NCI-H524 treated with DMSO at 0.1 percent for 48 hours (cell line): Measurements from ENCODE around the gene HOXB3.
"Not testable (repeated sequence)": the region's sequence is repeated elsewhere in the genome, so short reads cannot be mapped to it uniquely, and the experiment has no call there.

Experiments used
- DNase-seq: peaks from one replicate; lab custom pipeline; 2025; lab: John Stamatoyannopoulos, UW

Gene HOXB3

DNA sequence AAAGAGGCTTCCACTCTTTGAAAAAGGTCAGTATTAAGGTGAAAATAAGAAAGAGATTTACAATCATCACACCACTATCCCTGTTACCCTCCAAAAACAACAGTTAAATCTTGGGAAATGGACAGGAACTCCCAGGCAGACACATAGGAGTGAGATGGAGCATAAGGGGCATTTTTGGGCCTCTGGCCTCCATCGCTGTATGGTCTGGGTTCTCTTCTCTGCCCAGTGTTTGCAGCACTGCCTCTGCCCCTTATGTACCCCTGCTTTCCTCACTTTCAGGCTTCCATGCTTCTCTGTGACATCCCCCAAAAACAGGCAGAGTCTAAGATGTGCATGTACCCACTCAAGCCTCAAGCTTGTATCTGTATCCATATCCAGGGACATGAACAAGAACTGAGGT is 44.5 kb downstream of the HOXB3 start:
- DNase-seq = no peak

- no peak for DNase-seq
These were observed 45.0 kb downstream of the HOXB3 start, which contains the start of gene HOXB2 for GRCh38 chr17:48545022-48545375. HOXB2 (minus strand) TSS chr17:48545109; CDS start chr17:48544911, 198 bp downstream.

DNA sequence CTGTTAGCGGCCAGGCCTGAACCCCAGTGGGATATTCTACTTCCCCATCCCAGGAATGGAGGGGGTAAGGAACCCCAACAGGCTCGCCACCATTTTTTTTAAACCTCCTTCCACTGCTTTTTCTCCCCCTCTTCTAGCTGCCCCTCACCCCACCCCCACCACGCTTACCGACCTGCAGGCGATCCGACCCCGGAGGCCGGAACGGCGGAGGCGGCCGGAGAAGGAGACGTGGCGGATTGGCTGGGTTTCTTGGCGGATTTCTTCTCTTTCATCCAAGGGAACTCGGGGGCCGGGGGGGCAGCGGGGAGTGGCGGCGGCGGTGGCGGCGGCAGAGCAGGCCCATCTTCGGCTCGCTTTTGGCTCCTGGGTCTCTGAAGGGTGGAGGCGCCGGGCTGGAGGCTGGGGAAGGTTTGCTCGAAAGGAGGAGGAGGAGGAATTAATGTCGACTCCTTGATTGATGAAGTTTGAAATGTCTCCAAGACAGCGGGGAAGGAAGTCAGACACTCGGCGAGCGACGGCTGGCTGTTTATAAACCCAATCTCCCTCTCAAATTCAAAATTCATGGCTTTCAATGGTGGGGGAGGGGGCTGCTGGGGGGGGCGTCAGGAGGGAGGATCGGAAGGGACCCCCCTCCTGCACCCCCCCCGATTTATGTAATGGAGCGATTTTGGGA is 45.6 kb downstream of the HOXB3 start:
- DNase-seq = no peak

DNA sequence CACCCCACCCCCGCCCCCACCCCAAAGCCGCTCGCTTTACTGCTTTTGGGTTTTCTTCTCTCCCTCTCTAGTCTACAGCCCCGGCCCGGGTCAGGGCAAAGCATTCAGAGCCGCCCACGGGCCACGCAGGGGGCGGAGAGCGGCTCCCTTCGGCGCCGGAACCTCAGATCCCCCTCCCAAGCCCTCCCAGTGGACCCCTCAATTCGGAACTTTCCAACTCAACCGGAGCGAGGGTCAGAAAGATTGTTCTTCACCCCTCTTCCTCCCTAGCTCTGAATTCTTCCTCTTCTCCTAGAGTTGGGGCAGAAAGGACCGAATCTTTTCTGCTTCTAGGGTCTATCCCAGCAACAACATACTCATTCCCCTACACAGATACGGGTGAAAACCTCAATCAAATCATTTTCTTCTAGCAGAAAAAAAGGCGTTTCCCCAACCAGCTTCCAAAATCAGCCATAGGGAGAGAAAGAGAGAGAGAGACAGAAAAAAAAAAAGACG is 46.1 kb downstream of the HOXB3 start:
- no peak for DNase-seq

DNA sequence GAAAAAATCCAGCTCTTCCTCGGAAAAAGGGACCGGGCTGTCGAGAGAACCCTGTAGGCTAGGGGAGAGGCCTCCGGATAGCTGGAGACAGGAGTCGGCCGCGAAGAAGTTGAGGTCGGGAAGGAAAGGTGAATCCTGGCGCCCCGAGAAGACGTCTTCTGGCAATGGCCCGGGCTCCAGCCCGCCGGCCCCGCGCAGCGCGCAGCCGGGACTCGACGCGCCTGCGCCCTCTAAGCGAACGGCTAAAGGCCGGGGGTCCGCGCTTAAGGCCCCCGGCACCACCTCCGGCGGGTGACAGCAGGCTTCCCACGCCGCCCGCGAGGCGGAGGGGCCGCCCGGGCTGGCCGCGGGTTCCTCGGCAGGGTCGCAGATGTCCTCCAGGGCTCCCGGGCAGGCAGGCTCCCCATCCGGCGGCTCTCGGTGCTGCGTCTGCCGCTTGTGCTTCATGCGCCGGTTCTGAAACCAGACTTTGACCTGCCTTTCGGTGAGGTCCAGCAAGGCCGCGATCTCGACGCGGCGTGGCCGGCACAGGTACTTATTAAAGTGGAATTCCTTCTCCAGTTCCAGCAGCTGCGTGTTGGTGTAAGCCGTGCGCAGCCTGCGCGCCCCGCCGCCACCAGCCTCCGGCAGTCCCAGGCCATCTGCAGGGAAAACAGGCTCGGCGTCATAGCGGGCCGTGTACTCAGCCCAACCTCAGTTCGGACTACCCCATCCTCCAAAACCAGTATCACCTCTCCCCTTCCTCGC is 46.8 kb downstream of the HOXB3 start:
- DNase-seq = no peak

GRCh38 chr17:48542698-48543106 is 47.3 kb downstream of the HOXB3 start:
- no peak for DNase-seq

- no peak for DNase-seq
These were observed 47.9 kb downstream of the HOXB3 start for GRCh38 chr17:48542114-48542656.

DNA sequence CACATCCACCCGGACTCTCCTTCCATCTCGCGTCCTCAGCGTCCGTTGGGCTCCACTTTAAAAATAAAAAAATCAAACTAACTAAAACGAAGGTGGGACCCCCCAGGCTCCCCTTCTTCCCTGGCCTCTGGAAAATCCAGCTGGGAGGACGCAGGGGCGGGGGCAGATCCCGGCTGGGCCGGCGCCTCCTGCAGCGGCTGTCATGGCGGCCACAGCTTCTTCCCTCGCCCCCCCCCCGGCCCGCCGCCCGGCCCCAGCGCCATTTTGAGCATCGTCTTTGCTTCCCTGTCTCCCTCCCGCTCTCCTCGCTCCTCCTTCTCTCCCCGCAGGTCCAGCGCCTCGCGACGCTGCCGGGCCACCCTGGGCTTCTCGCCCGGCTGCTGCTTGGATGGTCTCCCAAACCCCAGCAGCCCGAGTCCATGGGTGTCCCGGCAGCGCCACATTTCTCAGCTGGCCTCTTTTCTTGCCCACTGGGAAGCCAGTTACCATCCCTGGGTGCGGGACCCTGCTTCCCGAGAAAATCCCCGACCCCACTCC is 48.4 kb downstream of the HOXB3 start:
- no peak for DNase-seq

GRCh38 chr17:48541036-48541576 is 48.9 kb downstream of the HOXB3 start:
- no peak for DNase-seq

DNA sequence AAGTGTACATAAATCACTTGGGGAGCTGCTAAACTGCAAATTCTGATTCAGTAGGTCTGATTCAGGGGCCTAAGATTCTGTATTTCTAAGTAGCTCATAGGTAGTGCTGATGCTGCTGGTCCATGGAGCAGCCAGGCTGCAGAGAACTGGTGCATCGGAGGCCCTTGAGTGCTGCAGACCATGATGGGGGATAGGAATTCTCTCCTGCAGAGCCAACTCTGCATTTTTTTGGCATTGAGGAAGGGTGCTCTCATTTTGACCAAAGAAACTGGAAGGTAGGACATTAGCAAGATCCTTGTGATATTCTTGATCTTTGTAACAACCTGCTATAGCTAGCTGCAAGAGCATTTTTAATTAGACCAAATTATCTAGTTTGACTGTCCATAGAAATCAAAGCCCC is 49.8 kb downstream of the HOXB3 start:
- DNase-seq = no peak

DNA sequence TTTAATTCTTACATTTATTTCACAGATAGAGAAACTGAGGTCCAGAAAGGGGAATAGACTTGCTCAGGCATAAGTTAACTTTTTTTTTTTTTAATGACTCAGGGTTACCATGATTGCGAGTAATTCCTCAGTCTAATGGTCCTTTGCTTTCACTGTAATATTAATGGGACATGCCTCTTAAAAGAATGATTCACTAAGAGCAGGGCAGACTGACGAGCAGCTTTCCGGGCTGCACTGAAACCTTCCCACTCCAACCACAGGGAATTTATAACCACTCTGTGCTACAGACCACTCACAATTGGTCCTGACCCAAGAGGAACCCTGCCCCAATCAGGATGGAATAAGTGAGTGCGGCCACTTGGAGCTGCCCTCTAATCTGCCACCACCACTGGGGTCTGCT is 50.9 kb downstream of the HOXB3 start:
- no peak for DNase-seq

- DNase-seq = no peak
These were observed 52.7 kb downstream of the HOXB3 start for GRCh38 chr17:48537316-48537715.

DNA sequence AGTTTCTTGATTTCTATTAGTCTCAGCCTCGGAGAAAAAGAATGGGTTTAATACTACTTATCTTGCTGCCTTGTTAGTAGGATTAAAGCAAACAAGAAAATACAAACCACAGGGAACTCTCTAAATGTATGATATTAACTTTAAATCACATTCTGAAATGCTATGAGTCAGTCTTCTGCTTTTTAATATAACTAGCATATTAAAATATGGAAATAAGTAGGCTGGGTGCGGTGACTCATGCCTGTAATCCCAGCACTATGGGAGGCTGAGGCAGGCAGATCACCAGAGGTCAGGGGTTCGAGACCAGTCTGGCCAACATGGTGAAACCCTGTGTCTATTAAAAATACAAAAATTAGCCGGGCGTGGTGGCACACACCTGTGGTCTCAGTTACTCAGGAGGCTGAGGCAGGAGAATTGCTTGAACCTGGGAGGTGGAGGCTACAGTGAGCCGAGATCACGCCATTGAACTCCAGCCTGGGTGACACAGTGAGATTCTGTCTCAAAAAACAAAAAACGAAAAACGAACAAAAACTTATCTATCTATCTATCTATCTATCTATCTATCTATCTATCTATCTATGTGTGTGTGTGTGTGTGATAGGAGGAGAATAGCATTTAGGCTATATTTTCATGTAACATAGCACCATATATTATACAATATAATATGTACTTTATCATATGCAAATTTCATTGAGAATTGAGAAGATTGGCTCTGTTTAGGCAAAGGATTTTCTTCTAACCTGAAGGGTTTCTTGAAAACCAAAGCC is 54.1 kb downstream of the HOXB3 start:
- not testable (repeated sequence) for DNase-seq

DNA sequence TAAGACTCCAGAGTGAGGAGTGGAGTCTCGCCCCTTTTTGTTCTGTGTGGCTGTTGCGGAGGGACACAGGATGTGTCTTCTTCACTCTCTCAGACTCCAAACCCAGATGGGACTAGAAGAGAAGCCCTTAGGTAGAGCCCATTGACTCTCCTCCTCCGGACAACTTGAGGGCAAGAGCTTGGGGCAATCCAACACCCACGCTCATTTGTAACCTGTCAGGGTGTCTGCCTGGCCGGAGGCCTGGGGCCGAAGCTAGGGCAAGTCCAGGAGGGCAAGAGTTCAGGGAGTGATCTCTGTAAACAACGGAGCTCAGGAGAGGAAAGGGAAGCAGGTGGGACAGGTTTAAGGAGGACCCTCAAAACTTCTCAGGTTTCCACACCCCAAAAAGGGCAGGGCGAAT is 57.8 kb downstream of the HOXB3 start:
- no peak for DNase-seq

GRCh38 chr17:48530887-48531272 is 59.2 kb downstream of the HOXB3 start, which contains the start of gene HOXB1:
HOXB1 (minus strand) TSS chr17:48531011; CDS start chr17:48530904, 107 bp downstream.
- no peak for DNase-seq

DNA sequence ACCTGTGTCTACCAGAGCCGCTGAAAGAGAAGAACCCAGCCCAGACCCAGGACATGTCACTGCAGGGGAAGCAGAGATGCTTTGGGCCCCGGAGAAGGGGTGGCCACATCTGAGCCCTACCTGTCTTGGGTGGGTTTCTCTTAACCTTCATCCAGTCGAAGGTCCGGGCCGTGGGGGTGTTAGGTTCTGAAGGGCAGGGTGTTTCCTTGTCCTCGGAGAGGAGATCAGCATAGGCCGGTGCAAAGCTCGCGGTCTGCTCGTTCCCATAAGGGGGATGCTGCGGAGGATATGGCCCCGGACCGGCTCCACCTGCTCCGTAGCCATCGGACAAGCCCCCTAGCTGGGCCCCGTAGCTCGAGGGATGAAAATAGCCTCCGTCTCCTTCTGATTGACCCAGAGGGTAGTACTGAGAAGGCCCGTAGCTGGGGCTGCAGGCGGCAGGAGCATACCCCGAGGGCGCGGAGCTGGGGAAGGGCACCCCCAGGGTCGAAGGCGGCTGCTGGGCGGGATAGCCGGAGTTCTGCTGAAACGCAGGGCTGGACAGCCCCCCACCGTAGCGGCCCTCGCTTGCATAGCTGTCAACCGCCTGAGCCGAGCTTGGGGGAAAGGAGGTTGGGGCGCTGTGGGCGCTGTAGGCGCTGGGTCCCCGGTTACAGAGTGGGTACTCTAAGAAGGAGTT is 59.7 kb downstream of the HOXB3 start:
- DNase-seq = no peak

DNA sequence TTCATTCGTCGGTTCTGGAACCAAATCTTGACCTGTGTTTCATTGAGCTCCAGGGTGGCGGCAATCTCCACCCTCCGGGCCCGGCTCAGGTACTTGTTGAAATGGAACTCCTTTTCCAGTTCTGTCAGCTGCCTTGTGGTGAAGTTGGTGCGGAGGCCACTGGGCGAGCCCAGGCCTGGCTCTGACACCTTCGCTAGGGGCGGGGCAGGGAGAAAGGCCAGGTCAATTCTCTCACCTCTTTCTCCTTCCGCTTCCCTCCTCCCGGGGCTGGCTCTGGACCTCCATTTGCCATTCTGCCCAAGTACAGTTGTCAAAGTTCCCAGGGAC is 60.4 kb downstream of the HOXB3 start:
- DNase-seq = no peak

GRCh38 chr17:48528936-48529682 is 60.9 kb downstream of the HOXB3 start:
- no peak for DNase-seq

DNA sequence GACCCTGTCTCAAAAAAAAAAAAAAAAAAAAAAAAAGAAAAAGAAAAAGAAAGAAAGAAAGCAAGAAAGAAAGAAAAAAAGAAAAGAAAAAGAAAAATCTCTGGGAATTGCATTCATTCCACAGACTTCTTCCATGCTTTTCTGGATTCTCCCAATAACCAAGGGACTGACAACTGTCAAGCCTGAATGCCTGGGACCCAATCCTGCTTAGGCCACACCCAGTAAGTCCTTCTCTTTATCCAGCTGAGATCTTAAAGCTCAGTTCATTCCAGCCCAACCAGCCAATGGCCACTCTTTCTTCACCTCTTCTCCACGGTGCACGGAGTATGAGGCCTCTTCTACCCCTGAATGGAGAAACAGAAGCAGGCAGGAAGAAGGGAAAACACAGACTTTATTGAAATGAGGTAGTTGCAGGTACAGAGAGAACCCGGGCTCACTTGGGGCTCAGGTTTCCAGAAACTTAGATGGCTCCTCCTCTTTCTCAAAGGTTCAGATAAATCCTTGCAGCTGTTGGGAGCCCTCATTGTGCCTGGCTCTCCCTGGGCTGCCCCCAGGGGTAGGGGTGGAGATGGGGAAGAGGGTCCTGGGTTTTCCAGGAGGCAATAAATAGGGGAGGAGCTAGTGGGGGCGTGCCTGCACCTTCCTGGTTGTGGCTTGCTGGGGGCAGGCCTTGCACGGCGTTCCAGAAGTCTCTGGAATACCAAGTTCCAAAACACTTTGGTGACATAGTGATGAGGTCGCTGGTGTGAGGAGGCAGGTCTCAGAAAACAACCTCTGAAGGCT is 61.7 kb downstream of the HOXB3 start:
- no peak for DNase-seq

DNA sequence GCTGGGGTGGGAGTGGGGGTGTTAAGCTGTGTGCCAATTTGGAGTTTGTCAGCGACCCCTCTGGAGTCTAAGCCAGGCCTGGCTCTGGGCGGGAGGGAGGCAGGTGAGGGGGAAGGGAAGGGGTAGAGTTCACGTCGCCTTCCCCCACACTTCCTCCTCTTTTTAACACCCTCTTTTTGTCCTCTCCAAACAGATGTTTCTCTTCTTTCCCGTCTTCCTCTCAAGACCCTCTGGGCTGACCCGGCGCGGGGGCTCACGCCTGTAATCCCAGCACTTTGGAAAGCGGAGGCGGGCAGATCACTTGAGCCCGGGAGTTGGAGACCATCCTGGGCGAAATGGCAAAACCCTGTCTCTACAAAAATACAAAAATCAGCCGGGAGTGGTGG is 62.5 kb downstream of the HOXB3 start:
- no peak for DNase-seq
